HepG2 (cell line): Measurements from ENCODE around the gene NT5C3B. TPM values are rescaled to one million over a fixed set of nuclear protein-coding genes. Genes with fewer than 3 reads are reported as not detected.
A peak's percentile ranks its signal among the peaks of the same experiment; 100 is the strongest.

ENCODE experiments used
- ATRX ChIP-seq: sonication (generic); formaldehyde crosslinking; IDR thresholded peaks from 2 replicates; pipeline ENCODE4 v1.4.0; 2020; ENCODE audit warnings: missing genetic modification reagents, borderline replicate concordance
- CC2D1A ChIP-seq: sonication (generic); formaldehyde crosslinking; IDR thresholded peaks from 2 replicates; pipeline ENCODE4 v1.8.1; 2023; ENCODE audit warnings: mild to moderate bottlenecking, missing genetic modification reagents
- CREB1 ChIP-seq, 2 experiments: fragments of 450-650 bp in 1 of 2; IDR thresholded peaks; 2 replicates each; pipeline ENCODE4 v1.6.1; 2016 to 2017; ENCODE audit warnings: control low read depth in 1 of 2, mild to moderate bottlenecking in 1 of 2, missing compliant biosample characterization in 1 of 2, missing genetic modification characterization in 1 of 2
- GMEB1 ChIP-seq: sonication (generic); formaldehyde crosslinking; IDR thresholded peaks from 2 replicates; pipeline ENCODE4 v1.5.1; 2020; ENCODE audit warnings: missing genetic modification reagents, mild to moderate bottlenecking, borderline replicate concordance
- KDM3A ChIP-seq: IDR thresholded peaks from 2 replicates; pipeline ENCODE4 v1.6.1; 2018; ENCODE audit warnings: low read depth, missing compliant biosample characterization
- LRRFIP1 ChIP-seq: sonication (generic); formaldehyde crosslinking; conservative IDR thresholded peaks from 2 replicates; pipeline ENCODE4 v1.4.0; 2020; ENCODE audit warnings: missing genetic modification reagents
- MATR3 ChIP-seq: sonication (generic); formaldehyde crosslinking; IDR thresholded peaks from 2 replicates; pipeline ENCODE4 v1.4.0; 2020; ENCODE audit warnings: missing genetic modification reagents
- RORA ChIP-seq: sonication (generic); formaldehyde crosslinking; IDR thresholded peaks from 2 replicates; pipeline ENCODE4 v1.5.0; 2020; ENCODE audit warnings: mild to moderate bottlenecking, missing genetic modification reagents, moderate library complexity
- TRIM22 ChIP-seq: fragments of 450-650 bp; IDR thresholded peaks from 2 replicates; pipeline ENCODE4 v1.6.1; 2017
- ZSCAN5A ChIP-seq: sonication (generic); formaldehyde crosslinking; IDR thresholded peaks from 2 replicates; pipeline ENCODE4 v1.8.0; 2022; ENCODE audit warnings: mild to moderate bottlenecking, missing genetic modification reagents, borderline replicate concordance
- polyA plus RNA-seq, 8 experiments: library from polyadenylated mRNA; depleted of rRNA in 3 of 8; stranded (reverse) in 7 of 8; unstranded in 1 of 8; fragments of >200 nt; fragmentation: Illumina TruSeq in 4 of 8; extraction: Trizol in 4 of 8; gene quantifications; 2 replicates each; pipeline versions ENCODE4 v1.2.1 to v1.2.3, GENCODE V29; 2011 to 2016; ENCODE audit warnings: low read depth in 4 of 8, missing spikeins in 1 of 8, mixed read lengths in 1 of 8; ENCODE audit not compliant: insufficient read depth in 1 of 8
- total RNA-seq, 5 experiments: library from RNA; depleted of rRNA; stranded (reverse); fragments of >200 nt; fragmentation: Illumina TruSeq; extraction: Trizol; gene quantifications; 2 replicates each; pipeline ENCODE4 v1.2.3, GENCODE V29; 2016; ENCODE audit warnings: low read depth in 1 of 5

Gene NT5C3B
- total and polyA plus RNA-seq, 2 of the 13 experiments (the other 11 are each of a cell fraction or from before 2014, with no cell fraction given) = 104 to 126 TPM

GRCh38 chr17:41786227-41787020 is 49.6 kb downstream of the NT5C3B start, which contains the start of gene JUP (continued):
- TF ChIP-seq LRRFIP1 (CRISPR knock-in tag) (no peak), MATR3 (CRISPR knock-in tag) (no peak; the same call in 1 of the 2 replicates), TRIM22 (no peak), CREB1 (IDR thresholded peaks at IDR 0.05) (peak; percentile 80), CREB1 (CRISPR knock-in tag; IDR thresholded peaks at IDR 0.05) (peak; percentile 86; the same call in 1 of the 2 replicates), RORA (no peak), ATRX (no peak), CC2D1A (peak; percentile 90; the same call in 1 of the 2 replicates), ZSCAN5A (CRISPR knock-in tag) (0 out of 2 replicates have a peak, but pooled peaks have one; percentile 64), KDM3A (CRISPR knock-in tag) (peak; percentile 53), GMEB1 (CRISPR knock-in tag) (0 out of 2 replicates have a peak, but pooled peaks have one; percentile 24)
